Calu3 (cell line): ENCODE measurements around the gene PRPF38A. TPM values are rescaled to one million over a fixed set of nuclear protein-coding genes. Genes with fewer than 3 reads are reported as not detected.

Source experiments
- BruUV-seq: library from RNA; stranded (reverse); fragments of 400-500 nt; replicated peaks from 2 replicates; lab custom pipeline; 2021; lab: Mats Ljungman, UMichigan
- CTCF ChIA-PET: fragments of 300-600 bp; sonication (Branson Sonifier 250); formaldehyde crosslinking; loops from one replicate; lab custom pipeline; 2022; ENCODE audit warnings: antibody characterized with exemption; lab: Charles Lee
- DNase-seq: peaks from one replicate; pipeline ENCODE4 v3.0.0; 2022
- H3K27ac Mint-ChIP-seq: one replicate; pipeline ENCODE4 v1.8.0; 2022; ENCODE audit warnings: mixed read lengths; ENCODE audit not compliant: unreplicated experiment
- H3K27me3 Mint-ChIP-seq: one replicate; pipeline ENCODE4 v1.8.0; 2022; ENCODE audit warnings: mixed read lengths; ENCODE audit not compliant: unreplicated experiment
- H3K36me3 Mint-ChIP-seq: one replicate; pipeline ENCODE4 v1.8.0; 2022; ENCODE audit warnings: mild to moderate bottlenecking, moderate library complexity, mixed read lengths; ENCODE audit not compliant: insufficient read depth, unreplicated experiment
- H3K4me1 Mint-ChIP-seq: one replicate; pipeline ENCODE4 v1.8.0; 2022; ENCODE audit warnings: mild to moderate bottlenecking, low read depth, mixed read lengths; ENCODE audit not compliant: unreplicated experiment
- H3K4me3 Mint-ChIP-seq: one replicate; pipeline ENCODE4 v1.8.0; 2022; ENCODE audit warnings: mild to moderate bottlenecking, low read depth, moderate library complexity, mixed read lengths; ENCODE audit not compliant: unreplicated experiment
- H3K9me3 Mint-ChIP-seq: one replicate; pipeline ENCODE4 v1.8.0; 2022; ENCODE audit warnings: low read depth, mixed read lengths; ENCODE audit not compliant: unreplicated experiment
- CTCF ChIP-seq: fragments of 200-600 bp; IDR thresholded peaks from one replicate; pipeline ENCODE4 v1.8.0; 2022; ENCODE audit warnings: antibody characterized with exemption; ENCODE audit not compliant: unreplicated experiment
- intact Hi-C: fragments of 100-400 bp; cut with micrococcal nuclease; formaldehyde crosslinking; loops from one replicate; pipeline ENCODE4 v1.10.0; 2022; ENCODE audit not compliant: unreplicated experiment
- total RNA-seq: library from RNA; stranded (reverse); gene quantifications from 2 replicates; pipeline ENCODE4 v1.2.3, GENCODE V29; 2022

PRPF38A gene
- total RNA-seq, 1 experiment from 2014 or later: 52.4 TPM

GRCh38 chr1:52400131-52400530, 4.3 kb upstream of the PRPF38A start:
- intact Hi-C loops: loop anchor here (10.0 kb wide), 1 partner anchor 285 kb away; no protein-coding TSS in a partner anchor
- TF ChIP-seq CTCF: no peak
- Mint-ChIP-seq H3K9me3 (no peaks in the 10 kb centered on the region), H3K4me3 (no peak overlapping the region), H3K27me3 (no peaks in the 10 kb centered on the region), H3K27ac (no peak overlapping the region), H3K4me1 (peaks cover 24% of the 10 kb centered on the region), H3K36me3 (peaks cover 42% of the 10 kb centered on the region)
- BruUV-seq: no TSS peak
- CTCF ChIA-PET: interaction anchor here (0.9 kb wide), 1 partner anchor 51 kb away, joined by 4 read pairs; no protein-coding TSS in a partner anchor
- no peak for DNase-seq

GRCh38 chr1:52402860-52403240, 1.6 kb upstream of the PRPF38A start:
- intact Hi-C loops: loop anchor here (10.0 kb wide), 1 partner anchor 282 kb away; no protein-coding TSS in a partner anchor
- DNase-seq: no peak
- BruUV-seq: no TSS peak
- H3K4me3 Mint-ChIP-seq: peak overlapping the region; percentile 100
- CTCF ChIA-PET: no interaction called here
- TF ChIP-seq CTCF: no peak
- H3K27ac Mint-ChIP-seq: peak overlapping the region; percentile 94
- H3K27me3 Mint-ChIP-seq: no peaks in the 10 kb centered on the region
- H3K9me3 Mint-ChIP-seq: no peaks in the 10 kb centered on the region
- peaks cover 49% of the 10 kb centered on the region for H3K36me3 Mint-ChIP-seq
- peaks cover 24% of the 10 kb centered on the region for H3K4me1 Mint-ChIP-seq

GRCh38 chr1:52403566-52404115, 761 bp upstream of the PRPF38A start:
- H3K4me1 Mint-ChIP-seq: peaks cover 24% of the 10 kb centered on the region
- BruUV-seq: TSS peak; percentile 58
- intact Hi-C loops: loop anchor here (10.0 kb wide), 1 partner anchor 281 kb away; no protein-coding TSS in a partner anchor
- H3K27me3 Mint-ChIP-seq: no peaks in the 10 kb centered on the region
- H3K27ac Mint-ChIP-seq: peak overlapping the region; percentile 94
- CTCF ChIA-PET: interaction anchor here (0.9 to 1.6 kb wide), 3 partner anchors 37 to 276 kb away, joined by 3 to 8 read pairs (median 3); partner anchors contain the start of gene CC2D1B
- TF ChIP-seq CTCF: no peak
- peak overlapping the region; percentile 100 for H3K4me3 Mint-ChIP-seq
- no peaks in the 10 kb centered on the region for H3K9me3 Mint-ChIP-seq
- H3K36me3 Mint-ChIP-seq: peaks cover 53% of the 10 kb centered on the region
- peak; percentile 35 for DNase-seq

- H3K36me3 Mint-ChIP-seq: peaks cover 53% of the 10 kb centered on the region
- no TSS peak for BruUV-seq
- CTCF ChIA-PET: interaction anchor here (0.5 to 1.6 kb wide), 6 partner anchors 8 to 280 kb away, joined by 3 to 8 read pairs (median 3); partner anchors contain the start of genes CC2D1B and TUT4
- peak overlapping the region; percentile 100 for H3K4me3 Mint-ChIP-seq
- peak overlapping the region; percentile 94 for H3K27ac Mint-ChIP-seq
- intact Hi-C loops: loop anchor here (10.0 kb wide), 1 partner anchor 280 kb away; no protein-coding TSS in a partner anchor
- peaks cover 24% of the 10 kb centered on the region for H3K4me1 Mint-ChIP-seq
- no peaks in the 10 kb centered on the region for H3K27me3 Mint-ChIP-seq
- DNase-seq: no peak
- no peaks in the 10 kb centered on the region for H3K9me3 Mint-ChIP-seq
- TF ChIP-seq CTCF: no peak
Observed at GRCh38 chr1:52404975-52405338, 555 bp downstream of the PRPF38A start.
